GM23338 (cell line): ENCODE results near the gene GALNT9.

Source experiments
- CREB1 ChIP-seq: fragments of 250-450 bp; sonication (Bioruptor Pico); IDR thresholded peaks from 2 replicates; pipeline ENCODE4 v1.5.0; 2020; ENCODE audit warnings: low read depth, mild to moderate bottlenecking, moderate library complexity
- ETS1 ChIP-seq: IDR thresholded peaks from 2 replicates; pipeline ENCODE4 v1.6.1; 2016; ENCODE audit warnings: antibody characterized with exemption
- EZH2 ChIP-seq: fragments of 200-600 bp; sonication (generic); IDR thresholded peaks from one replicate; pipeline ENCODE4 v1.8.0; 2017; ENCODE audit warnings: antibody characterized with exemption, mild to moderate bottlenecking, low read depth; ENCODE audit not compliant: unreplicated experiment
- EZH2phosphoT487 ChIP-seq: fragments of 200-600 bp; sonication (generic); IDR thresholded peaks from one replicate; pipeline ENCODE4 v1.8.1; 2018; ENCODE audit warnings: antibody characterized with exemption; ENCODE audit not compliant: unreplicated experiment
- JUNB ChIP-seq: IDR thresholded peaks from one replicate; pipeline ENCODE4 v1.6.1; 2016; ENCODE audit warnings: antibody characterized with exemption; ENCODE audit not compliant: unreplicated experiment
- NANOG ChIP-seq: IDR thresholded peaks from 2 replicates; pipeline ENCODE4 v1.6.1; 2016; ENCODE audit warnings: antibody characterized with exemption, borderline replicate concordance
- POLR2AphosphoS5 ChIP-seq: IDR thresholded peaks from 2 replicates; pipeline ENCODE4 v1.6.1; 2016; ENCODE audit warnings: antibody characterized with exemption, low read depth
- REST ChIP-seq: IDR thresholded peaks from one replicate; pipeline ENCODE4 v1.6.1; 2018; ENCODE audit warnings: antibody characterized with exemption; ENCODE audit not compliant: unreplicated experiment
- STAT1 ChIP-seq: IDR thresholded peaks from one replicate; pipeline ENCODE4 v1.6.1; 2016; ENCODE audit warnings: antibody characterized with exemption; ENCODE audit not compliant: unreplicated experiment
- ZNF114 ChIP-seq: fragments of 250-450 bp; sonication (Bioruptor Pico); IDR thresholded peaks from 2 replicates; pipeline ENCODE4 v1.5.0; 2020; ENCODE audit warnings: mild to moderate bottlenecking, moderate library complexity
- ZNF331 ChIP-seq: fragments of 250-450 bp; sonication (Bioruptor Pico); IDR thresholded peaks from 2 replicates; pipeline ENCODE4 v1.5.0; 2020; ENCODE audit warnings: low read depth, mild to moderate bottlenecking, moderate library complexity
- TF ChIP-seq, protein P1 (sequence below), 2 experiments: fragments of 200-600 bp in 1 of 2; sonication (generic) in 1 of 2; conservative IDR thresholded peaks; 2 replicates each; pipeline versions ENCODE4 v1.5.1 to v1.6.1; 2016 to 2017; ENCODE audit warnings: antibody characterized with exemption in 2 of 2, low read depth in 2 of 2, mild to moderate bottlenecking in 2 of 2, moderate library complexity in 1 of 2

DNA sequence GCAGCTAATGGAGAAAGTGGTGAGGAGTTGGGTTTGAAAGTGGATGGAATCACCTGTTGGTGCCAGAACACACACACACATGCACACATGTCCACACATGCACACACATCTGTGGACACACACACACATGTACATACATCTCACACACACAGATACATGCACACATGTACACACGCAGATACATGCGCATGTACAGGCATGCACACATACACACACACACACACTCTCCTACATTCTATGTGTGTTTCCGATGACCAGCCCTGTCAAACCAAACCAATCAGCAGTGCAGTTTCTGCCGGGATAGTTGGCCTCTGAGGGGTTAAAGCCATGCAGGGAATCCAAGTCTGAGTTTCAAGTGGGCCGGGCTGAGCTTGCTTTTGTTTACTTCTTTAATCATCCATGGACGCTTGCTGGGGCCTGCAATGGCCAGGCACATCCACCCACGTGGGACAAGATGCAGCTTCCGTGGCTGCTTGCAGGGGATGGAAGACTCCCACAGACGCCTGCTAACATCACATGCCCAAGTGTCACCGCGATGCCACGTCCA is 52.5 kb downstream of the GALNT9 start:
- TF ChIP-seq, protein P1, sequence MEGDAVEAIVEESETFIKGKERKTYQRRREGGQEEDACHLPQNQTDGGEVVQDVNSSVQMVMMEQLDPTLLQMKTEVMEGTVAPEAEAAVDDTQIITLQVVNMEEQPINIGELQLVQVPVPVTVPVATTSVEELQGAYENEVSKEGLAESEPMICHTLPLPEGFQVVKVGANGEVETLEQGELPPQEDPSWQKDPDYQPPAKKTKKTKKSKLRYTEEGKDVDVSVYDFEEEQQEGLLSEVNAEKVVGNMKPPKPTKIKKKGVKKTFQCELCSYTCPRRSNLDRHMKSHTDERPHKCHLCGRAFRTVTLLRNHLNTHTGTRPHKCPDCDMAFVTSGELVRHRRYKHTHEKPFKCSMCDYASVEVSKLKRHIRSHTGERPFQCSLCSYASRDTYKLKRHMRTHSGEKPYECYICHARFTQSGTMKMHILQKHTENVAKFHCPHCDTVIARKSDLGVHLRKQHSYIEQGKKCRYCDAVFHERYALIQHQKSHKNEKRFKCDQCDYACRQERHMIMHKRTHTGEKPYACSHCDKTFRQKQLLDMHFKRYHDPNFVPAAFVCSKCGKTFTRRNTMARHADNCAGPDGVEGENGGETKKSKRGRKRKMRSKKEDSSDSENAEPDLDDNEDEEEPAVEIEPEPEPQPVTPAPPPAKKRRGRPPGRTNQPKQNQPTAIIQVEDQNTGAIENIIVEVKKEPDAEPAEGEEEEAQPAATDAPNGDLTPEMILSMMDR (conservative IDR thresholded peaks at IDR 0.05; ENCODE audit: low read depth in 2 of 2): no peak
- TF ChIP-seq REST (no peak), POLR2AphosphoS5 (no peak), EZH2 (no peak), STAT1 (no peak), EZH2phosphoT487 (no peak), ETS1 (no peak), ZNF114 (CRISPR knock-in tag) (no peak), CREB1 (no peak), JUNB (no peak), NANOG (no peak), ZNF331 (CRISPR knock-in tag) (no peak)
